LNCaP clone FGC (cell line): ENCODE measurements around the gene TMX4.

Experiments
- DNase-seq: peaks from one replicate; pipeline ENCODE4 v3.0.0-alpha.2; 2011; ENCODE audit warnings: low read depth
- H3K4me3 ChIP-seq: 2 replicates; pipeline ENCODE4 v1.5.1; 2011; ENCODE audit warnings: mild to moderate bottlenecking, low read depth, low read length, control low read depth
- CTCF ChIP-seq: IDR thresholded peaks from 2 replicates; pipeline ENCODE4 v1.5.1; 2012; ENCODE audit warnings: mild to moderate bottlenecking; ENCODE audit not compliant: control insufficient read depth, insufficient read depth; ENCODE audit errors: extremely low read depth

TMX4 gene

DNA sequence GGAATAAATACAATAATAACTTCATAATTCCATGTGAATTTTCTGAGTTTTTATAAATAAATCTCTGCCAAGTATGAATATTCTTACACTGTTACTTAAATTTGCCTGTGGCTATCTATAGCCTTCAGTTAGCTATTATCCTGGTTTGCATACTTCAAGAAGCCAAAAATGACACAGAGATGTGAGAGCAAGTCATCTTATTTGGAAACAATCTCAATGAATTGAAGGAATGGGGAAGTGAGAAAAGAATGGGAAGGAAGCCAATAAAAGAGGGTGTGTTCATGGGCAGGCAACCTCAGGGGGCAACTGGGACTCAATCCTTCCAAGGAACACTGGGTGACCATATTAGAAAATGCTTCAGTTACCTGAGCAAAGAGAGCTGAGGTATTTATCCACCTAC, 89.2 kb downstream of the TMX4 start:
- TF ChIP-seq CTCF, result no peak
- DNase-seq, result no peak
- no peak overlapping the region for H3K4me3 ChIP-seq
